Astrocyte of the cerebellum (primary cell): ENCODE data around the gene ARAP1.

ENCODE experiments used
- DNase-seq: peaks from one replicate; pipeline ENCODE4 v3.0.0-alpha.2; 2011; ENCODE audit warnings: low read depth
- H3K4me3 ChIP-seq: 2 replicates; pipeline ENCODE4 v1.5.1; 2011; ENCODE audit warnings: mild to moderate bottlenecking, low read depth, low read length, moderate library complexity
- in situ Hi-C: cut with HindIII; loops from 2 replicates; pipeline ENCODE4 v1.10.0; 2017; ENCODE audit warnings: low sequenced_read_pairs
- TF ChIP-seq, protein P1 (sequence below): IDR thresholded peaks from 2 replicates; pipeline ENCODE4 v1.5.1; 2012; ENCODE audit warnings: low read length, low read depth, moderate library complexity, mild to moderate bottlenecking; ENCODE audit errors: missing control alignments

The ARAP1 gene

GRCh38 chr11:72695354-72695753, 56.9 kb downstream of the ARAP1 start:
- DNase-seq: no peak
- TF ChIP-seq, protein P1, sequence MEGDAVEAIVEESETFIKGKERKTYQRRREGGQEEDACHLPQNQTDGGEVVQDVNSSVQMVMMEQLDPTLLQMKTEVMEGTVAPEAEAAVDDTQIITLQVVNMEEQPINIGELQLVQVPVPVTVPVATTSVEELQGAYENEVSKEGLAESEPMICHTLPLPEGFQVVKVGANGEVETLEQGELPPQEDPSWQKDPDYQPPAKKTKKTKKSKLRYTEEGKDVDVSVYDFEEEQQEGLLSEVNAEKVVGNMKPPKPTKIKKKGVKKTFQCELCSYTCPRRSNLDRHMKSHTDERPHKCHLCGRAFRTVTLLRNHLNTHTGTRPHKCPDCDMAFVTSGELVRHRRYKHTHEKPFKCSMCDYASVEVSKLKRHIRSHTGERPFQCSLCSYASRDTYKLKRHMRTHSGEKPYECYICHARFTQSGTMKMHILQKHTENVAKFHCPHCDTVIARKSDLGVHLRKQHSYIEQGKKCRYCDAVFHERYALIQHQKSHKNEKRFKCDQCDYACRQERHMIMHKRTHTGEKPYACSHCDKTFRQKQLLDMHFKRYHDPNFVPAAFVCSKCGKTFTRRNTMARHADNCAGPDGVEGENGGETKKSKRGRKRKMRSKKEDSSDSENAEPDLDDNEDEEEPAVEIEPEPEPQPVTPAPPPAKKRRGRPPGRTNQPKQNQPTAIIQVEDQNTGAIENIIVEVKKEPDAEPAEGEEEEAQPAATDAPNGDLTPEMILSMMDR: no peak
- no peak overlapping the region for H3K4me3 ChIP-seq
- in situ Hi-C loops: no loop called here

GRCh38 chr11:72693271-72693968, 58.8 kb downstream of the ARAP1 start:
- in situ Hi-C loops: loop anchor here (5.0 kb wide), 1 partner anchor 59 kb away; the partner anchor contains the start of gene ARAP1
- no peak overlapping the region for H3K4me3 ChIP-seq
- no peak for DNase-seq
- TF ChIP-seq, protein P1: no peak

DNA sequence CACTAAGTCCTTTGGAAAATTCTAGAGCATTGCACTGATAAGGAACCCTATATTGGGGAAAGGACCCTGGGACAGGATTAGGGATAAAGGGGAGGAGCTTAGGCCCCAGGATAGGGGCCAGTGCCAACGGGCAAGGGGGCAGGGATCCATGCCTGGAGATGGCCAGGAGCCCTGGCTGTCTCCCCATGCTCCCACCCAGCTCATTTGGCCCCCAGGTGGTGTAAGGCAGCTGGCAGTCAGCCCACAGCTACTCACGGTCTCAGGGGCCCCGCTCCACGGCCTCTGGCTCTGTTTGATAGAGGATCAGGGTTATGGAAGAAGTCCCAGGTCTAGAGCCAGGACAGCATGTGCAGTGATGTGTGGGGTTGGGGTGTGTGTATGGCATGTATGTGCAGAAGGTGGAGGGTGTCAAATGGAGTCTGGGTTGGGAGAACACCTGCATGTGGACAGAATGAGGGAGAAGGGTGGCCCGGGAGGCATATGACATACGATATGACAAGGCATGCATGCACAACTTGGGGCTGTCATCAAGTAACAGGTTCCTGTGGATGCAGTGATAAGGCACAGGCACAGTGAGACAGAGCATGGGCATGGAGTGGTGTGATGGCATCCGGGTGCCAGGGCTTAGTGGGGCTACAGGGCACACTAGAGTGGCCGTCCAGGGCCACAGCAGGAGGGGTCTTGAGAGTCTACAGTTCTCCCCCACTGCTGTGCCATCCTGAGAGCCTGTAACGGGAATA, 59.5 kb downstream of the ARAP1 start:
- TF ChIP-seq, protein P1: no peak
- no peak for DNase-seq
- in situ Hi-C loops: loop anchor here (5.0 kb wide), 1 partner anchor 60 kb away; the partner anchor contains the start of gene ARAP1
- H3K4me3 ChIP-seq: no peak overlapping the region

- H3K4me3 ChIP-seq: no peak overlapping the region
- in situ Hi-C loops: loop anchor here (5.0 kb wide), 1 partner anchor 62 kb away; the partner anchor contains the start of gene ARAP1
- no peak for DNase-seq
- TF ChIP-seq, protein P1: no peak
Observed at GRCh38 chr11:72690166-72690565, 62.0 kb downstream of the ARAP1 start.

DNA sequence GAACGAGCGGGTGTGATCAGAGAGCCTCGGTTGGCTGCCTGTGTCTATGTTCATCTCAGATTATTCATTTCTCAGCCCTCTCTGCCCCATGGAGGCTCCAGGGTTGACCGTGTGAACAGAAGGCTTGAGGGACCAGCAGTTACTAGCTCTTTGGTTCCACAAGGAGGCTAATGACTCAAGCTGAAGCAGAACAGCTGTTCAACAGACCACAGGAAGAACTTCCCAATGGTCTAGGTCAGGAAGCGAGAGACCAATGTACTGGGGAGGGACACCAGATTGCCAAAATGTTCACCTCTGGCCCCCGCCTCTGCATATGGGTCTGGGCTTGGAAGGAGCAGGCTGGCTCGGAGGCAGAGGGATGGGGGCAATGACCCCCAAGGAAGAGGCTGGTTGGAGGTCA, 63.3 kb downstream of the ARAP1 start:
- TF ChIP-seq, protein P1: no peak
- no peak for DNase-seq
- no peak overlapping the region for H3K4me3 ChIP-seq
- in situ Hi-C loops: no loop called here

GRCh38 chr11:72688486-72688885, 63.7 kb downstream of the ARAP1 start:
- TF ChIP-seq, protein P1: no peak
- in situ Hi-C loops: no loop called here
- DNase-seq: no peak
- no peak overlapping the region for H3K4me3 ChIP-seq
